HepG2 (cell line): Measurements from ENCODE around the gene PRPSAP2. TPM values are rescaled to one million over a fixed set of nuclear protein-coding genes. Genes with fewer than 3 reads are reported as not detected.

ENCODE experiments used
- AGO2 ChIP-seq: fragments of 200-400 bp; formaldehyde crosslinking; optimal IDR thresholded peaks from 2 replicates; pipeline ENCODE3; 2017; ENCODE audit warnings: mild to moderate bottlenecking, low read depth, low read length, moderate library complexity
- ZNF263 ChIP-seq: sonication (generic); formaldehyde crosslinking; IDR thresholded peaks from 2 replicates; pipeline ENCODE4 v1.4.0; 2020; ENCODE audit warnings: missing genetic modification reagents
- ZNF317 ChIP-seq: sonication (generic); formaldehyde crosslinking; IDR thresholded peaks from 2 replicates; pipeline ENCODE4 v1.5.0; 2020; ENCODE audit warnings: mild to moderate bottlenecking, missing genetic modification reagents
- ZNF501 ChIP-seq: sonication (generic); formaldehyde crosslinking; IDR thresholded peaks from 2 replicates; pipeline ENCODE4 v1.5.1; 2020; ENCODE audit warnings: mild to moderate bottlenecking, moderate library complexity, missing genetic modification reagents
- ZNF687 ChIP-seq: sonication (generic); formaldehyde crosslinking; IDR thresholded peaks from 2 replicates; pipeline ENCODE4 v1.5.1; 2020; ENCODE audit warnings: mild to moderate bottlenecking, missing genetic modification reagents, moderate library complexity
- polyA plus RNA-seq, 8 experiments: library from polyadenylated mRNA; depleted of rRNA in 3 of 8; stranded (reverse) in 7 of 8; unstranded in 1 of 8; fragments of >200 nt; fragmentation: Illumina TruSeq in 4 of 8; extraction: Trizol in 4 of 8; gene quantifications; 2 replicates each; pipeline versions ENCODE4 v1.2.1 to v1.2.3, GENCODE V29; 2011 to 2016; ENCODE audit warnings: low read depth in 4 of 8, missing spikeins in 1 of 8, mixed read lengths in 1 of 8; ENCODE audit not compliant: insufficient read depth in 1 of 8
- total RNA-seq, 5 experiments: library from RNA; depleted of rRNA; stranded (reverse); fragments of >200 nt; fragmentation: Illumina TruSeq; extraction: Trizol; gene quantifications; 2 replicates each; pipeline ENCODE4 v1.2.3, GENCODE V29; 2016; ENCODE audit warnings: low read depth in 1 of 5
- TF ChIP-seq, protein P1 (sequence below): sonication (generic); formaldehyde crosslinking; IDR thresholded peaks from 2 replicates; pipeline ENCODE4 v1.5.0; 2020; ENCODE audit warnings: mild to moderate bottlenecking, missing genetic modification reagents, moderate library complexity

PRPSAP2 gene
- total and polyA plus RNA-seq, 2 of the 13 experiments (the other 11 are each of a cell fraction or from before 2014, with no cell fraction given) = 34.0 to 58.9 TPM

DNA sequence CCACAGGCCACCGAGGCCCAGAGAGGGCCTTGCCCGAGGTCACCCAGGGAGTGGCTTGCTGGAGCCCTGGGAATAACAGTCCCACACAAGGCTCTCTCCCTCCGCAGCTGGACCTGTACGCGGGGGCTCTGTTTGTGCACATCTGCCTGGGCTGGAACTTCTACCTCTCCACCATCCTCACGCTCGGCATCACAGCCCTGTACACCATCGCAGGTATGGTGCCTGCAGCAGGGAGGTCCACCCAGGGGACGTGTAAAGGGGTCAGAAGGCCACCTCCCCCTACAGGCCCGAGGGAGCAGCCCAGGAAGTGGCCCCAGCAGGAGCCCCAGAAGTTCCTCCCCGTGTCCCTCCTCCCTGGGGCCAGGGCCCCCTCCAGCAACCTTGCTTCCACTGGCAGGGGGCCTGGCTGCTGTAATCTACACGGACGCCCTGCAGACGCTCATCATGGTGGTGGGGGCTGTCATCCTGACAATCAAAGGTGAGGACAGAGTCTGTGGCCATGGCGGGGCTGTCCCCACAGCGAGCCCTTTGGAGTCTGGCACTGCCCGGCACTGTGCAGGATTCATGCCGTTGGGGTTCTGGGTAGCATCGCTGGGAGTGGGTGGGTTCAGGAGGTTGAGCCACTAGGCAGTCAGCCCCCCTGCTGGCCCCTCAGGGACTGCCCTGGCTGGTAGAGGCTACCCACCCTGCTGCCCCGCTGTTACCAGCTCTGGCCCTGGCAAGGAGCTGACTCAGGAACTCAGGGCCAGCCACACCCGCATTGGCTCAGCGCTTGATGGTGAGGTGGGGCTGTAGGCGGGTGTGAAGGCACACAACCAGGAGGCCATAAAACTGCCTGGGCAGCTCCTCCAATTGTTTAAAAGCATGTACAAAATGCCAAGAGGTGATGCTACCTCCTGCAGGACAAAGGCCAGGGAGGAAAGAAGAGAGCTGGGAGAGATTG, 111.3 kb downstream of the PRPSAP2 start (continued):
- TF ChIP-seq ZNF687 (CRISPR knock-in tag) (peak; percentile 29; the same call in 1 of the 2 replicates), ZNF263 (CRISPR knock-in tag) (0 out of 2 replicates have a peak, but pooled peaks have one; percentile 25), ZNF501 (CRISPR knock-in tag) (peak; percentile 27; the same call in 1 of the 2 replicates), AGO2 (peak; percentile 94), ZNF317 (CRISPR knock-in tag) (0 out of 2 replicates have a peak, but pooled peaks have one; percentile 17)
- TF ChIP-seq, protein P1, sequence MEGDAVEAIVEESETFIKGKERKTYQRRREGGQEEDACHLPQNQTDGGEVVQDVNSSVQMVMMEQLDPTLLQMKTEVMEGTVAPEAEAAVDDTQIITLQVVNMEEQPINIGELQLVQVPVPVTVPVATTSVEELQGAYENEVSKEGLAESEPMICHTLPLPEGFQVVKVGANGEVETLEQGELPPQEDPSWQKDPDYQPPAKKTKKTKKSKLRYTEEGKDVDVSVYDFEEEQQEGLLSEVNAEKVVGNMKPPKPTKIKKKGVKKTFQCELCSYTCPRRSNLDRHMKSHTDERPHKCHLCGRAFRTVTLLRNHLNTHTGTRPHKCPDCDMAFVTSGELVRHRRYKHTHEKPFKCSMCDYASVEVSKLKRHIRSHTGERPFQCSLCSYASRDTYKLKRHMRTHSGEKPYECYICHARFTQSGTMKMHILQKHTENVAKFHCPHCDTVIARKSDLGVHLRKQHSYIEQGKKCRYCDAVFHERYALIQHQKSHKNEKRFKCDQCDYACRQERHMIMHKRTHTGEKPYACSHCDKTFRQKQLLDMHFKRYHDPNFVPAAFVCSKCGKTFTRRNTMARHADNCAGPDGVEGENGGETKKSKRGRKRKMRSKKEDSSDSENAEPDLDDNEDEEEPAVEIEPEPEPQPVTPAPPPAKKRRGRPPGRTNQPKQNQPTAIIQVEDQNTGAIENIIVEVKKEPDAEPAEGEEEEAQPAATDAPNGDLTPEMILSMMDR = 0 out of 2 replicates have a peak, but pooled peaks have one; percentile 12
